ENCODE measurements around the gene NUAK2.

The NUAK2 gene

DNA sequence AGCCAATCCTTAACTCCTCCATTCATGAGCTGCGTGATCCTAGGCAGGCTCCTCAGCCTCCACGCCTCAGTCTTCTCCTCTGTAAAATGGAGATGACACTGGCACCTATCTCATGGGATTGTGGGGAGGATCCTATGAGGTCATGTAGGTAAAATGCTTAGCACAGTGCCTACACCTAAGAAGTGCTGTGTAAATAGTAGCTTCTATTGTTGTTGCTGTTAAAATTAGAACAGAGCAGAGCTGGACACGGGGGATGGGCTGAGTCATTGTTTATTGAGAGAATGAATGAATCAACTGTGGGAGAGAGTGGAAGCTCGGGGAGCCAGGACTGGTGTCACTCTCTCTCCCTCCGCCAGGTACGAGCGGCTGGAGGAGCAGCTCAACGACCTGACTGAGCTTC, 50.8 kb downstream of the NUAK2 start:
- no peak for DNase-seq

DNA sequence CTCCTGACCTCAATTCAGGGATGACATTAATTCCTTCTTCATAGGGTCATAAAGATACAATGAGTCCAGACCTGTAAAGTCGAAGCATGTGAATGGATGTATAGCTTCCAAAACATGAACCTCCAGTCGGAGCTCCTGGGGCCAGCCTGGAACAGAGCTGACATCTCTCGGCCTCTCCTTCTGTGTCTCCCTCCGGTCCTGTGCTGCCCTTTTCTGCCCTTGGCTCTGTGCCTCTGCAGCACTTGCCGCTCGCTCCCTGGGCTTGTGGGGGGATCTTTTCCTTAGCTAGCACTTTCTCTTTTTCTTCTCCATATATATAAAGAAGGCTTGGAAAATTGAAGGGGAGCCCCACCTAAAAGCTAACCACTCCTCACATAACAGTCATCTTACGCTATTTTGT, 51.3 kb downstream of the NUAK2 start:
- no peak for DNase-seq

DNA sequence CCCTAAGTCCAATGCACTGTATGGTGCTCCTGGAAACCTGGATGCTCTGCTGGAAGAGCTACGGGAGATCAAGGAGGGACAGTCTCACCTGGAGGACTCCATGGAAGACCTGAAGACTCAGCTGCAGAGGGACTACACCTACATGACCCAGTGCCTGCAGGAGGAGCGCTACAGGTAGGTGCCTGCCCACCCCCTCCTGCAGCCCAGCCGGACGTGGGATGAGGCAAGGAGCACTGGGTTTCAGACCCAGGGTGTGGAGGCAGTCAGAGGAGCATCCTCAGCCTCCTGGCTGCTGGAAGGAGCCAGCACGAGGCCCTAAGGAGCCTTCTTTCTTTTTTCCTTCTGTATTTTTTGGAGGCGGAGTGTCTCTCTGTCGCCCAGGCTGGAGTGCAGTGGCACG, 51.8 kb downstream of the NUAK2 start:
- no peak for DNase-seq

DNA sequence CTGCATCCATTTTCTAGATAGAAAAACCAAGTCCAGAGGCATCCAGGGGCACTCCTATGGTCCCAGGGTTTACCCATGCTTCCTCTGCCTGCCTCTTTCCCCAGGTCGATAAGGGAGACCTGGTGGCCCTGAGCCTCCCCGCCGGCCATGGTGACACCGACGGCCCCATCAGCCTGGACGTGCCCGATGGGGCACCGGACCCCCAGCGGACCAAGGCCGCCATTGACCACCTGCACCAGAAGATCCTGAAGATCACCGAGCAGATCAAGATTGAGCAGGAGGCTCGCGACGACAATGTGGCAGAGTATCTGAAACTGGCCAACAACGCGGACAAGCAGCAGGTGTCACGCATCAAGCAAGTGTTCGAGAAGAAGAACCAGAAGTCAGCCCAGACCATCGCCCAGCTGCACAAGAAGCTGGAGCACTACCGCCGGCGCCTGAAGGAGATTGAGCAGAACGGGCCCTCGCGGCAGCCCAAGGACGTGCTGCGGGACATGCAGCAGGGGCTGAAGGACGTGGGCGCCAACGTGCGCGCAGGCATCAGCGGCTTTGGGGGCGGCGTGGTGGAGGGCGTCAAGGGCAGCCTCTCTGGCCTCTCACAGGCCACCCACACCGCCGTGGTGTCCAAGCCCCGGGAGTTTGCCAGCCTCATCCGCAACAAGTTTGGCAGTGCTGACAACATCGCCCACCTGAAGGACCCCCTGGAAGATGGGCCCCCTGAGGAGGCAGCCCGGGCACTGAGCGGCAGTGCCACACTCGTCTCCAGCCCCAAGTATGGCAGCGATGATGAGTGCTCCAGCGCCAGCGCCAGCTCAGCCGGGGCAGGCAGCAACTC, 52.5 kb downstream of the NUAK2 start:
- DNase-seq = no peak

- no peak for DNase-seq
Measured at GRCh38 chr1:205267306-205267902, 54.1 kb downstream of the NUAK2 start.

DNA sequence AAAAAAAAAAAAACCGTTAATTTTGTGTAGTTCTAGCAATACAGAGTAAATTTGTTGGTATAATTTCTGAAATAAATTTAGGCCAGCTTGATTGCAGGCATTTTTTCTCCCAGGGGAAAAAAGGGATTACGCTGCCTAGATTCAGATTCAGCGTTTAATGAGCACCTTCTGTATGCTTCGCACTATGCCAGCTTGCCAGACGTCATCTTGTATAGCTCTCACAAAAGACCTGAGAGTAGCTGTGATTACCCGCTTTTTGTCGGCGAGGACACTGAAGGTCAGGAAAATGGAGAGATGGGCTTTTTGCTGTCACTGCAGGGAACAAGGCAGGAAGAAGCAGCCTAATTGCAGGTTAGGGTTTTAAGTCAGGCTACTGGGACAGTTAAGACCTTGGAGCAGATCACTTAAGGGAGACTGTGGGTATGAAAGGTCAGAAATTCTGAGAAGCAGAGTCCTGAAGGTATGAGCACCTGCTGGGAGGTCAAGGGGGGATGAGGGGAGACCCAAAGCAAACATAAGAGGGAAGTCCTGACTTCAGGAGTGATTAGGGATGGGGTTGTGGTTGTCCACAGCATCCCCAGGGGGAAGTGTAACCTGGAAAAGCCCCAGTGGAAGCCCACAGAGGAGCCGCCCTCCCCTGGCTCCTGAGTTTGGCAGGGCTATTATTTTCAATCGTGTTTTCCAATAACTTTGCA, 54.8 kb downstream of the NUAK2 start:
- DNase-seq = no peak

DNA sequence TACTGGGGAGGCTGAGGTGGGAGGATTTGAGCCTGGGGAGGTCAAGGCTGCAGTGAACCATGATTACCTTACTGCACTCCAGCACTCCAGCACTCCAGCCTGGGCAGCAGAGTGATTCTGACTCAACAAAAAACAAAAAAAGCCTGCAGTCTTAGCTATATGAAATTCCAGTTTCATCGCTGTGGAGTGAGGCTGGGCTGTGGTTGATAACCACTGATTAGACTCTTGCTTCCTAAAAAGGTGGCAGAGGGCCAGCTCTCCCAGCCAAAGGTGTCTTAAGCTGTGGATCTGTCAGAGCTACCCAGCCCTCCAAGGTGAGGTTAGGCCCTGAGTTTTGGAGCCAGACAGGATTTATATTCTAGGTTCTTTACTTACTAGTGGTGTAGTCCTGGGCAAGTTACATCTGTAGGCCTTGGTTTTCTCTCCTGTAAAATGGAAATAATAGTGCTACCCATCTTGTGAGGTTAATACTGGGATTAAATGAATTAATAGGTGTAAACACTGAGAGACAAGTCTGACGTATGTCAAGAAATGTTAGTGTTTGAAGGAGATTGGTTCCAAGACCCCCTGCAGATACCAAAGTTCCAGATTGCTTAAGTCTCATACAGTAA, 57.9 kb downstream of the NUAK2 start:
- DNase-seq = no peak

DNA sequence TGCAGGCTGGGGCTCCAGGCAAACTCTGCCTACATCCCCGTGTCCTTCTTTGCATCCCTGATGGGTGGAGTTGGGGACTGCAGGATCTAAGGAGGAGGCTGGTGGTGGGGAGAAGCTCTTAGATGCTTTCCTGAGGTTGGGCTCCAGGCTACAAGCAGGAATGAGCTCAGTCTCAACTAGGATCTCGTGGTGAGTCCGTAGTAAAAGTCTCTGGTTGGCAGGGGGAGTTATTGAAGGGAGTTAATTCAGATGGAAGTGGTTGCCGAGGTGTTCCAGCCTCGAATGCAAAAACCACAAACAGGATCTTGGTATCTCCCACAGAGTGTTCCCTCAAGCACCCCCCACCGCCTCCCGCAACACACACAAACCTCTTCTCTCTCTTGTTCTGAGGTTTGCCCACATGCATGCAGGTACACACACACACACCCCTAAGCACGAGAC, 58.8 kb downstream of the NUAK2 start:
- DNase-seq = no peak

DNA sequence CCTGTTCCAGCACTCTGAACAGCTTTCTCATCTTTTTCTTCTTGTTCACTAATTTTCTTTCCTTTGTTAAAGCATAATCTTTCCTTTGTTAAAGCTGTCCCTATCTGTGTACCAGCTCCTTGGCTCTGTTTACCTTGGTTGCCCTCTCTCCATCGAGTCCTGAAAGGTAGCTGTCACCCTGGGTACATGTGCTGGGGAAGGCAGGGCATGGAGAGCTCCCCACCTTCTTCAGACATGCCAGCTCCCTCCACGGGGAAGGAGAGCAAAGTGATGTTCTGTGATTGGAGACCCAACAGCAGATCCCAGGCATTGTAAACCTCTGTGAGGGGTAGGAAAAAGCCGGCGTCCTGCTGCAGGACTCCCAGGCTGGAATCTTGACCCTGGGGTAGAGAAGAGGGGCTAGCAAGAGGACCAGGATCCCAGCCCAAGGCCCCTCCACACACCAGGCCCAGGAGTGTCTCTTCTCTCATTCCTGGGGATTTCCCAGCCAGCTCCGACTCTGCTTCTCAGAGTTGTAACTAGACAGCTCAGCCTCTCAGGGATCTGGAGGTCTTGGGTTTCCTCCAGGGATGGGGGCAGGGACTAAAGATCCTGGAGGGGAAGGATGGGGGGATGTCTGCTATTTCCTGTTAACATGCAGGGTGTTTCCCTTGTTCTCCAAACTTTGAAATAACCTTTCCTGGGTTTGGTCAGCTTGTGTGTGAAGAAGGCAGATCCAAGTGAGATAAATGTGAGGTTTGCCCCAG, 59.4 kb downstream of the NUAK2 start:
- no peak for DNase-seq

- no peak for DNase-seq
Measured at GRCh38 chr1:205260948-205261732, 60.4 kb downstream of the NUAK2 start.

DNA sequence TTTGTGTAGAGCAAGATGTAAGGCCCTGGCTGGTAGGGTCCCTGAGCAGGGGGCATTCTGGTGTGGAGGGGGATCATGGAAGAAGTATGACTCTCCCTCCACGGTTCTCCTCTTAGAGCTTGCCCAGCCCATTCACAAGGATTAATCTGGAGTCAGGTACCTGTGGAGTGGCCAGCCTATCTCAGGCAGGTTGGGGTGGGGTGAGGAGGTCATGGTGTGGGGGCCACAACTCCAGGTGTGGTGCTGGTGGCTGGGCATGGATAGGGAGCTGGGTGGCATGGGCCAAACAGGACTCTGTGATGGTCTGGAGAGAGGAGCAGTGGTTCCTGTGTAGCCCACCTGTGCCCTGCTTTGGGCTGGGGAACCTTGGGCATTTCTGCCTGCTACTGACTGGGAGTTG, 61.5 kb downstream of the NUAK2 start:
- no peak for DNase-seq

- no peak for DNase-seq
Measured at GRCh38 chr1:205259324-205259832, 62.2 kb downstream of the NUAK2 start.

GRCh38 chr1:205258719-205259118, 62.8 kb downstream of the NUAK2 start:
- no peak for DNase-seq

DNA sequence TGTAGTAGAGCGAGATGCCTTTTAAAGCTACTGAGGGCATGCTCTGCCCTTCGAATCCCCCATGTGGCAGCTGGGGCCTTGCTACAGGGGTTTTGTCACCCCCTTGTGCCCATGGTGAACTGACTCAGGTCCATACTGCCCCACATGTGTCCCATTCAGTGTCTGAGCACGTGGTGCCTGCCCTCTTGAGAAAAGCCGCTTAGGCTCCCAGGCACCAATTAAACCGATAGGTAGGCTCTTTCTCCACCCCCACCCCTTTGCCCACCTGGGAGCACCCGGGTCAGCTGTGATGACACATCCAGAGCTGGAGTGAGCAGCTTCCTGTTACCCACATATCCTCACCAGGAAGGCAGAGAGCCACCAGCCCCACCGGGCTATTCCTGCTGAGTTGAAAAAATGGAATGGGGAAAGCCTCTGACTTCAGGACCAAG, 63.3 kb downstream of the NUAK2 start:
- DNase-seq = no peak

DNA sequence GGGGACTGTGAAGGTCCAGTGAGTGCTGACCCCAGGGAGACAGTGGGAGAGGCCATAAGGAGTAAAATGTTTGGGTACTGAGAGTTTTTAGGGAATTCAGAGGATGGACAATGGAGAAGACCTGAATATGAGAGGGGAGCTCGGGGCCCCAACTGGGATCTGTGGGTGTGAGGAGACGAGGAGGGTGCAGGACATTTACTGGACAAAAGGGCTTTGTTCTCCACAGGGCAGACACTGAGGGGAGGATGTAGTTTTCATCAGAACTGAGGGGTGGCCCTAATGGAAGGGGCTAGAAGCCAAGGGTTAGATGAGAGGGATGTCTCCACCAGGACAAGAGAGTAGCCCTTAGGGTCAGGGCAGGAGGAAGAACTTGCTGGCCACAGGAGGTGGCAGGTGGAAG, 63.8 kb downstream of the NUAK2 start:
- DNase-seq = no peak

DNA sequence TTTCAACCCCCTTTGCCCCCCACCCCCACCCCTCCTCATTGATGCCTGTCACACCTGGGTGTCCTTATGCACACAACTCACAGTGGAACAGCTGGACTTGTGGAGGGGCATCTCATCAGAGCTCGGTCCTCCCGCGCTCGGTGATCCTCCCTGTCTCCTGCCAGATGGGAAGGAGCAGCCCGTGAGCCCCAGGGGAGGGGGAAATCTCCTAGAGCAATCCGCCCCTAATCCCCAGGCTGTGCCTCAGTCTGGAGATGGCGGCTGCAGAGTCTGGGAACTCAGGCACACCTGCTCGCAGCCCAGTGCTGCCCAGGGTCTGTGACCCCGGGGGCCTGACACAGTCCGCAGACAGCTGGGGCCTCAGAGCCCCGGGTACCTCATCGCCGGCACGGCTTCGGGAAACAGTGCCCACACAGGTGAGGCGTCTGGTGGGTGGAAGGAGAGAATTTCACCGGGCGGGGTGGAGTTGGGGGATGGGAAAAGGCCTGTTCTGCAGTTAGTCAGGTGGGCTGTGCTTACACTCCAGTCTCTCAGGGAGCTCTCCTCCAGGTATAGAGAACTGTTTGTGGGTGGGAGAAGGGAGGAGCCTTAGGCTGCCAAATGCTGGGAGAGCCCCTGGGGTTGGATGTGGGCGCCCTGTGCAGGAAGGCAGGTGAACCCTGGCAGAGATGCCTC, 64.5 kb downstream of the NUAK2 start:
- no peak for DNase-seq

DNA sequence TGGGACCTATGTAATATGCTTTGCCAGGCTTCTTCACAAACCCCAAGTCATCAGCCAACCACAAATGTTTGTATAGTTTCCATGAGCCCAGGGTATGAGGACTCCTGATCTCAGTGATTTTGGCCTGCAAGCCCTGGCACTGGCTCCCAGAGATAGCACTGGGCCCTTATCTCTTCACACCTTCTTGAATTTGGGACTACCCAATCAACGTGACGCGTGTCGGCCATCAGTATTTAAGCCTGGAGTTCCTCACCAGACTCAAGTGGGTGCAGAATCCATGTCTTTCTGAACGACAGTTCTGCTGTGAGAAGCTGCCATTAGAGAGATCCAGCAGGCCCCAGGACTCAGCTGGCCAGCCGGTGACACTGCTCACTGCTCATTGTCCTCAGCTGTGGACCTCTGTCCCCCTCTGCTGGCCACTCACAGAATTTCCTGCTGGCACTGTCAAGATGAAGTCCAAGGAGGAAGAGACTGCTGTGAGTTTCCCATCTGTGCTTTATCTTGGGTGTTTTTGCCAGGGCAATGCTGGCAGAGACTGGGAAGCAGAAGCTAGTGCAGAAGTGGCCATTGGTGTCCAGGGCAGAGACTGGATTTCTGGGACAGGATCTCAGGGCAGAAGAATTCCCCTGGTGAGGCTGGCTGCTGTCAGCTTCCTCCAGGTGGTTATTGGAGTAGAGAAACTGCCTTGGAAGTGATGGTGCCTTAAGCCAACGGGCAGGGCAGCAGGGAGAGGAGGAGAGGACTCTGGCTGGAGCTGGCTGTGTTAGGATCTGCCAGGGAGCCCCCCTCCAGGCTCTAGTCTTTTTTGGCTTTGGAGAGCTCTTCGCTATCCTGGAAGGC, 65.4 kb downstream of the NUAK2 start:
- DNase-seq = peak; percentile 75
